Glomerular endothelial cell (primary cell): ENCODE data around the gene FAHD2A. TPM values are rescaled to one million over a fixed set of nuclear protein-coding genes. Genes with fewer than 3 reads are reported as not detected.
"Not testable (repeated sequence)": the region's sequence is repeated elsewhere in the genome, so short reads cannot be mapped to it uniquely, and the experiment has no call there.

Source experiments
- DNase-seq: peaks from one replicate; pipeline ENCODE4 v3.0.0-alpha.2; 2011; ENCODE audit warnings: low read depth, low spot score; ENCODE audit errors: extremely low read depth
- total RNA-seq: library from RNA; depleted of rRNA; stranded (reverse); fragments of >200 nt; gene quantifications from 2 replicates; pipeline ENCODE4 v1.2.3, GENCODE V29; 2015

The FAHD2A gene
- total RNA-seq, 1 donor from 2014 or later = 25.7 TPM

- DNase-seq = not testable (repeated sequence)
Observed at GRCh38 chr2:95433373-95433772, 30.9 kb downstream of the FAHD2A start.

DNA sequence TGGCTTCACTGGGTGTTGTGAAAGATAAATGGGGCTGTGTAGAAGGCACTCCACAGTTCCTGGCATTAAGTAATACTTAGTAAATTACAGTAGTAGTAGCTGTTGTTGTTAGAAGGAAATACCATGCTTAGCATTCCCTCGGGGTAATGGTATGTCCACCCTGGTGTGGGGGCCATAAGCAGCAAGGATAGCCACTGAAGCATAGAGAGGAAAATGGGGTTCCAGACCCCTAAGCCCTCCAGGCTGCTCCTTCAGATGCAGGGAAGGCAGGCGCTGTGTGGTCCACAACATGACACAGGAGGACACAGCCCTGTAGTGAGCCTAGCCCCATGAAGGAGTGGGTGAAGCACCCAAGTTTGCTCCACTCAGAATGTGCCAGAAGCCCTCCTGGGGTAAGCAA, 31.5 kb downstream of the FAHD2A start:
- DNase-seq = not testable (repeated sequence)

DNA sequence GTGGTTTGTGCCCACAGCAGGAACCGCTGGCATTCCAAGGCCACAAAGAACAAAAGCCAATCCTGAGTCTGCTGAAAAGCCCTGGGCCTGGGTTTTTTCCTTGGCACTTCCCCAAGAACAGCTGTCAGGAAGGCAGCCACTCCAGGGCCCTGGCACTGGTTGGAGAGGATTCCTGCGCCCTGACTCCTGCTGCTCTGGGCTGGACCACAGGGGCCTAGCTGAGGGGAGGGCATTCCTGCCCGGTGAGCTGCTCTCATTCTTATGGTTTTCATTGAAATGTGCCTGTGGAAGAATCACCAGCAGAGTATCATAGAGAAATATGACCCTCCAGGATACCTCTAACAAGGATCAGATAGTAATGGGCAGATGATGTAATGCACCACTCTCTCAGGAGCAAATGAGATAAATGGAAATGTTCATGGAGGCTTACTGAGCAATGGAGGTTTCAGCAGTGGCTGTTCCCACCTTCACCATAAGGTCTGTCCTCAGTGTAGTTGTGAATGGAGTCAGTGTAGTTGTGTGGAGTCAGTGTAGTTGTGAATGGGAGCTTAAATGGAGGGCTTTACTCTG, 32.1 kb downstream of the FAHD2A start:
- not testable (repeated sequence) for DNase-seq

GRCh38 chr2:95435162-95435871, 32.8 kb downstream of the FAHD2A start:
- DNase-seq = not testable (repeated sequence)

DNA sequence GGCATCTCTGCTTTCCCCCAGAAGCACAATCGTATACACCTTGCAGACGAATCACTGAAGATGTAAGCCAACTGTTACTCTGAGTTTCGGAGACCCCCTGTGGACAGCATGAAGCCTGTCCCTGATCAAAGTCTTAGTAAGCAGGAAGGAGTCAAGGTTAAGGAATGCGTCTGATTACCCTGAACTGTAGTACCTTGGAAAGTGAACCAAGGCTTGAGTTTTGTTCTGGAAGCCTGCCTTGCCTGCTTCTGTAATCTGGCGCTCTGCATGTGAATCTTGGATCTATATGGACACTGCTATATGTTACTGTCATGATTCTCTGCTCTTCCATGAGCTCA, 33.3 kb downstream of the FAHD2A start:
- DNase-seq = not testable (repeated sequence)

- DNase-seq = not testable (repeated sequence)
Observed at GRCh38 chr2:95442474-95443099, 40.1 kb downstream of the FAHD2A start.

DNA sequence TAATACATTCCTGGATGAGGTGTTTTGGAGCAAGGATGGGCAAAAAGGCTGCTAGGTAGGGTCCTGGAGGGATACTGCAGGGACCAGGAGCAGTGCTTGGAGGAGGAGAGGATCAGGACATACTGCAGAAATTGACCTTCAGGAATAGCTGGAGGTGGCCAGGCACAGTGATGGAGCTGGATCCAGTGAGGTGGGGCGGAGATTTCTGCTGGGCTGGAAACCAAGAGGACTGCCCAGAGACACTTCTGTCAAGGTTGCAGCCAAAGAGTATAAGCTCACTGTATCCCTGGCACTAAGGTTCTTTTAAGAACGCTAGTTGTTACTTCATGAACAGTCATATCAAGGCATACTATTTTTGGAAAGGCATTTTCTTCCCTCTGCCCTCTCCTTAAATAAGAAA, 42.8 kb downstream of the FAHD2A start:
- not testable (repeated sequence) for DNase-seq

DNA sequence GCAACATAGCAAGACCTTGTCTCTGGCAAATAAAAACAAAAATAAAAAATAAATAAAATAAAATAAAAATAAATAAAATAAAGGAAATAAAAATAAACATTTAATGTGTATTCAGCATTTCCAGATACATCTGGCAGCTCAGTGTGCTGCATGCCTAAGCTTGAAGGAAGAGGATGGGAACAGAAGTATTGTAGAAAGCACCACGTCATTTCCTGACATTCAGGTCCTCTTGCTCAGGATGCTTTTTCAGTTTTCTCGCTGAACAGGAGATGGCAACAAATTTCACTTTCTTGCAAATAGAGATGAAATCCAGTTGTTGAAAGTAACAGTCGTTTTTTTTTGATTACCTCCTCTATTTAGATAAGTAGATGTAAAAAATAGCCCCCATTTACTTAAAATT, 60.8 kb downstream of the FAHD2A start:
- not testable (repeated sequence) for DNase-seq

Other genes with a start within 250 kb of the FAHD2A start
- 5.1 and 8.3 TPM in 2 replicates for gene ZNF514, start 242.9 kb upstream of the FAHD2A start, total RNA-seq
- 4.5 and 7.7 TPM in 2 replicates for gene ZNF2, start 236.9 kb upstream of the FAHD2A start, total RNA-seq
- gene ZNF892, start 195.2 kb upstream of the FAHD2A start, total RNA-seq = 3.9 and 6.4 TPM in 2 replicates
- gene PROM2, start 128.3 kb upstream of the FAHD2A start, total RNA-seq = 0.99 and 4.8 TPM in 2 replicates
- gene KCNIP3, start 105.4 kb upstream of the FAHD2A start, total RNA-seq = 2.2 and 3.8 TPM in 2 replicates
- gene TRIM43B, start 82.0 kb downstream of the FAHD2A start, total RNA-seq = 0.39 TPM in 1 of 2 replicates, not detected in the other
- not detected in 2 replicates for gene TRIM43, start 189.3 kb downstream of the FAHD2A start, total RNA-seq